ENCODE results near the gene DNM3.

The DNM3 gene

DNA sequence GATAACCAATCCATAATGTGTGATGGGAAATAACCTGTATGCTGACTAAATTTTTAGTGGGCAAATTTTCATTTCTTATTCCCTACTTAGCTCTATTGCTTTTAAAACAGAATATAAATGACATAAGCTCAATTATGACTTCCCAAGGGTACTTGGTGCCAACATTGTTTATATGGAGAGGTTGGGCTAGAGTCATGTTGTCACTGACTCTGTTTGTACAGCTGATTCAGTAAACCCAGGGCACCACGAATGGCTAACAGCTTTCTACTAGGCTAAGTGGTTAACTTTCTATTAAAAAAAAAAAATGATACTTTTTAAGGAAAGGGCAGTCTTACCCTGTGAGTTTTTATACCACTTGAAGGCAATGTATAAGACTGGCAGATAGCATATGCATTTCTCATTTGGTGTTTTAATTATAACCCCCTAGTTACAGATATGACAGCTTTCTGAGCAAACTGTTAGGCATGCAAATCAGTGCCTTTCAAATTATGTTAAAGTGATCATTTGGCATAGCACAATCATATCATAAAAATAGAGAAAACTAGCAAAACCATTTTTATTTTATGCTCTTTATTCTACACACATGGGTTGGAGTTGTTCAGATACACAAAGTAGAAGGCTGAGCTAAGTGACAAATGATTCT is 147.1 kb downstream of the DNM3 start:
- Histone ChIP-seq H3K27ac (no peak overlapping the region), H3K36me3 (replicated peaks) (no peaks in the 10 kb centered on the region), H3K4me3 (ENCODE audit: low read depth, low read length) (no peak overlapping the region), H3K27me3 (replicated peaks) (no peaks in the 10 kb centered on the region)
- DNase-seq: no peak
- TF ChIP-seq CTCF (IDR thresholded peaks at IDR 0.05; ENCODE audit: low read depth, low read length, missing control alignments): no peak
- in situ Hi-C loops (cut with HindIII; ENCODE audit: low pct_ligation_motif_present, low sequenced_read_pairs): loop anchor here (10.0 kb wide), 1 partner anchor 184 kb away; no protein-coding TSS in a partner anchor

- DNase-seq: no peak
- in situ Hi-C loops (cut with HindIII; ENCODE audit: low pct_ligation_motif_present, low sequenced_read_pairs): no loop called here
- Histone ChIP-seq H3K27me3 (replicated peaks) (no peaks in the 10 kb centered on the region), H3K4me3 (ENCODE audit: low read depth, low read length) (no peak overlapping the region), H3K27ac (no peak overlapping the region), H3K36me3 (replicated peaks) (no peaks in the 10 kb centered on the region)
- no peak for TF ChIP-seq CTCF (IDR thresholded peaks at IDR 0.05; ENCODE audit: low read depth, low read length, missing control alignments)
Measured at GRCh38 chr1:171990371-171990770, 149.1 kb downstream of the DNM3 start.

- no peak overlapping the region for H3K27ac ChIP-seq
- TF ChIP-seq CTCF (IDR thresholded peaks at IDR 0.05; ENCODE audit: low read depth, low read length, missing control alignments): no peak
- no peaks in the 10 kb centered on the region for H3K27me3 ChIP-seq (replicated peaks)
- in situ Hi-C loops (cut with HindIII; ENCODE audit: low pct_ligation_motif_present, low sequenced_read_pairs): no loop called here
- H3K36me3 ChIP-seq (replicated peaks): no peaks in the 10 kb centered on the region
- no peak overlapping the region for H3K4me3 ChIP-seq (ENCODE audit: low read depth, low read length)
- DNase-seq: no peak
Measured at GRCh38 chr1:171994293-171994692, 153.0 kb downstream of the DNM3 start.

DNA sequence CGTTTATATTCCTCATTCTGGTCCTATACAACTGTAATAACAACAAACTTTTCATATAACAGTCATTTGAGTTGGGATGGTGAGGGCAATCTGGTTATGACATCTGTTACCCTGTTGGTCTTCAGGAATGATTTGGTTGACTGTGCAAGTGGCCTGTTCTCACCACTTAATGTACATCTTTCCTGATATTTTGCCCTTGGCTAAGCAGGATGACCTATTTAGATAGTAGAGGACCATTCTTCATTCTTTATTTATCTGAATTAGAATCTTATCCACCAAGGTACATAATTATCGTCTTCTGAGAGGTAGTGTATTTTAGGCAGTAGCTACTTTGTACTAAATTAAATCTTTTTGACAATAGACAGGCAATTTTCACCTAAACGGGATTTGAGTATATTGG is 154.3 kb downstream of the DNM3 start:
- H3K27me3 ChIP-seq (replicated peaks): no peaks in the 10 kb centered on the region
- no peak for TF ChIP-seq CTCF (IDR thresholded peaks at IDR 0.05; ENCODE audit: low read depth, low read length, missing control alignments)
- in situ Hi-C loops (cut with HindIII; ENCODE audit: low pct_ligation_motif_present, low sequenced_read_pairs): no loop called here
- H3K27ac ChIP-seq: no peak overlapping the region
- DNase-seq: no peak
- H3K4me3 ChIP-seq (ENCODE audit: low read depth, low read length): no peak overlapping the region
- H3K36me3 ChIP-seq (replicated peaks): no peaks in the 10 kb centered on the region

DNA sequence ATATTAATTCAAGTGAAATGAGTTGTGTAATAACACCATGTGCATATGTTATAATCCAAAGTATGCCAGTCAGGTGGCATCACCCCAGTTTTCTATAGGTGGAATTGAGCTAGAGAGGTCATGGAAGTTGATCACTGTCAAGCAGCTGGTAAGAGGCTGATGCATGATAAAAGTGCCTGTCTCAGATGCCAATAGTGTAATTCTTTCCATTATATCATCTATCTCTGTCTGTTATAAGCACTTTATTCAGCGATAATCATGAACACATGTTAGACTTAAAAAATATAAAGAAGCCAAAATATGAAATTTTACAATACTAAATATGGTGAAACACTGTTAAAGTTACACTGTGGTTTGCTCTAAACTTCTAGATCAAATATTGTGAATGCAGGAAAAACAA is 156.6 kb downstream of the DNM3 start:
- no peak for TF ChIP-seq CTCF (IDR thresholded peaks at IDR 0.05; ENCODE audit: low read depth, low read length, missing control alignments)
- H3K27ac ChIP-seq: no peak overlapping the region
- H3K4me3 ChIP-seq (ENCODE audit: low read depth, low read length): no peak overlapping the region
- DNase-seq: no peak
- H3K27me3 ChIP-seq (replicated peaks): no peaks in the 10 kb centered on the region
- in situ Hi-C loops (cut with HindIII; ENCODE audit: low pct_ligation_motif_present, low sequenced_read_pairs): no loop called here
- no peaks in the 10 kb centered on the region for H3K36me3 ChIP-seq (replicated peaks)

- no peak for TF ChIP-seq CTCF (IDR thresholded peaks at IDR 0.05; ENCODE audit: low read depth, low read length, missing control alignments)
- in situ Hi-C loops (cut with HindIII; ENCODE audit: low pct_ligation_motif_present, low sequenced_read_pairs): no loop called here
- no peaks in the 10 kb centered on the region for H3K36me3 ChIP-seq (replicated peaks)
- no peak for DNase-seq
- H3K27me3 ChIP-seq (replicated peaks): no peaks in the 10 kb centered on the region
- H3K4me3 ChIP-seq (ENCODE audit: low read depth, low read length): no peak overlapping the region
- no peak overlapping the region for H3K27ac ChIP-seq
Measured at GRCh38 chr1:171998711-171999110, 157.4 kb downstream of the DNM3 start.

Data from brain microvascular endothelial cell (primary cell).